Gastrocnemius medialis (tissue), 4 donors: Measurements from ENCODE around the gene CGRRF1.

Source experiments
- POLR2A ChIP-seq, 2 donors: fragments of 450-650 bp; IDR thresholded peaks; one replicate each; pipeline ENCODE4 v1.6.1; 2017; ENCODE audit warnings: antibody characterized with exemption in 2 of 2, mild to moderate bottlenecking in 2 of 2, moderate library complexity in 2 of 2
- TF ChIP-seq, protein P1 (sequence below), 5 experiments: fragments of 450-650 bp in 3 of 5; fragments of 200-600 bp in 2 of 5; sonication (generic) in 2 of 5; IDR thresholded peaks in 4 of 5; conservative IDR thresholded peaks in 1 of 5; 1 replicate in 4 of 5; 2 replicates in 1 of 5; pipeline ENCODE4 v1.5.1; 2016 to 2019; ENCODE audit warnings: antibody characterized with exemption in 5 of 5, mild to moderate bottlenecking in 3 of 5, moderate library complexity in 3 of 5

DNA sequence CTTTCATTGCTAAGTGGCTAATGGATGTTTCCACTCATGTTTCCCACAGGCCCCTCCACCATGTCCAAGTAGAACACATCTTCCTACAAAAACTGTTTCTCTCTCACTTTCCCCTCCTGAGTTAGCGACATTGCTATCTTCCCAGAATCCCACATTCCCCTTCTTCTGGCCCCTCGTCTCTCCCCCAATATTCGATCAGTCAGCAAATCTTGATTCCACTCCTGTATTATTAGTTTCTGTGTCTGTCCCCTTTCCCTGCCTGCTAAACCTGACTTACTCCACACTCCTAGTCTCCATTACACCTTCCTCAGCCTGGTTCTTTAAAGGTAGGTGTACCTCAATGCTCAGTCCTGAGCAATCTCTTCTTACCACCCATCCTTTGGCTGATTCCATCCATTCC, 37.9 kb downstream of the CGRRF1 start:
- TF ChIP-seq POLR2A (IDR thresholded peaks at IDR 0.05): no peak
- TF ChIP-seq, protein P1, sequence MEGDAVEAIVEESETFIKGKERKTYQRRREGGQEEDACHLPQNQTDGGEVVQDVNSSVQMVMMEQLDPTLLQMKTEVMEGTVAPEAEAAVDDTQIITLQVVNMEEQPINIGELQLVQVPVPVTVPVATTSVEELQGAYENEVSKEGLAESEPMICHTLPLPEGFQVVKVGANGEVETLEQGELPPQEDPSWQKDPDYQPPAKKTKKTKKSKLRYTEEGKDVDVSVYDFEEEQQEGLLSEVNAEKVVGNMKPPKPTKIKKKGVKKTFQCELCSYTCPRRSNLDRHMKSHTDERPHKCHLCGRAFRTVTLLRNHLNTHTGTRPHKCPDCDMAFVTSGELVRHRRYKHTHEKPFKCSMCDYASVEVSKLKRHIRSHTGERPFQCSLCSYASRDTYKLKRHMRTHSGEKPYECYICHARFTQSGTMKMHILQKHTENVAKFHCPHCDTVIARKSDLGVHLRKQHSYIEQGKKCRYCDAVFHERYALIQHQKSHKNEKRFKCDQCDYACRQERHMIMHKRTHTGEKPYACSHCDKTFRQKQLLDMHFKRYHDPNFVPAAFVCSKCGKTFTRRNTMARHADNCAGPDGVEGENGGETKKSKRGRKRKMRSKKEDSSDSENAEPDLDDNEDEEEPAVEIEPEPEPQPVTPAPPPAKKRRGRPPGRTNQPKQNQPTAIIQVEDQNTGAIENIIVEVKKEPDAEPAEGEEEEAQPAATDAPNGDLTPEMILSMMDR (IDR thresholded peaks at IDR 0.05 in 4 of 5, conservative IDR thresholded peaks at IDR 0.05 in 1 of 5): no peak
